Kasumi-1 (cell line): ENCODE measurements around the gene CDRT4.
"Not testable (repeated sequence)": the region's sequence is repeated elsewhere in the genome, so short reads cannot be mapped to it uniquely, and the experiment has no call there.

ENCODE experiments used
- DNase-seq, 2 experiments: peaks; one replicate each; lab custom pipeline; 2025; lab: John Stamatoyannopoulos, UW

CDRT4 gene

GRCh38 chr17:15467592-15467991 lies at the start of gene CDRT4:
Gene CDRT4 (minus strand): TSS chr17:15467621. CDS start chr17:15440238, 27,383 bp downstream.
- no peak for DNase-seq

- no peak for DNase-seq
Measured at GRCh38 chr17:15516150-15516549, 48.7 kb upstream of the CDRT4 start.

GRCh38 chr17:15514469-15514868 lies 47.0 kb upstream of the CDRT4 start:
- DNase-seq, result no peak

GRCh38 chr17:15513856-15514459 lies 46.5 kb upstream of the CDRT4 start:
- DNase-seq, result no peak

- no peak for DNase-seq
Measured at GRCh38 chr17:15513058-15513791, 45.8 kb upstream of the CDRT4 start.

- no peak for DNase-seq
Measured at GRCh38 chr17:15512071-15512709, 44.8 kb upstream of the CDRT4 start.

GRCh38 chr17:15511142-15511541 lies 43.7 kb upstream of the CDRT4 start:
- DNase-seq, result no peak

GRCh38 chr17:15510361-15510760 lies 42.9 kb upstream of the CDRT4 start:
- no peak for DNase-seq

- no peak for DNase-seq
Measured at GRCh38 chr17:15509095-15509494, 41.7 kb upstream of the CDRT4 start.

- DNase-seq, result no peak
Measured at GRCh38 chr17:15508466-15508865, 41.0 kb upstream of the CDRT4 start.

- DNase-seq, result no peak
Measured at GRCh38 chr17:15507896-15508295, 40.5 kb upstream of the CDRT4 start.

GRCh38 chr17:15507001-15507400 lies 39.6 kb upstream of the CDRT4 start:
- DNase-seq, result no peak

GRCh38 chr17:15505708-15506107 lies 38.3 kb upstream of the CDRT4 start:
- DNase-seq, result not testable (repeated sequence)

GRCh38 chr17:15503731-15504130 lies 36.3 kb upstream of the CDRT4 start:
- no peak for DNase-seq

- peak; percentile 56 to 60 for DNase-seq
Measured at GRCh38 chr17:15502369-15503112, 35.1 kb upstream of the CDRT4 start.

GRCh38 chr17:15501793-15502192 lies 34.4 kb upstream of the CDRT4 start:
- no peak for DNase-seq

- DNase-seq, result no peak
Measured at GRCh38 chr17:15501282-15501681, 33.9 kb upstream of the CDRT4 start.

- DNase-seq, result peak; percentile 3 to 5
Measured at GRCh38 chr17:15498107-15498506, 30.7 kb upstream of the CDRT4 start.

GRCh38 chr17:15496735-15497670 lies 29.6 kb upstream of the CDRT4 start:
- DNase-seq, result no peak

- DNase-seq, result no peak
Measured at GRCh38 chr17:15494821-15495220, 27.4 kb upstream of the CDRT4 start.

- DNase-seq, result no peak
Measured at GRCh38 chr17:15493693-15494035, 26.2 kb upstream of the CDRT4 start.
